Measurements from ENCODE around the gene EIF3K. TPM values are rescaled to one million over a fixed set of nuclear protein-coding genes. Genes with fewer than 3 reads are reported as not detected.

The EIF3K gene
- total and polyA plus RNA-seq, 10 of the 15 experiments (the other 5 are each of a cell fraction or from before 2014, with no cell fraction given) = 330 to 927 (median 436) TPM

DNA sequence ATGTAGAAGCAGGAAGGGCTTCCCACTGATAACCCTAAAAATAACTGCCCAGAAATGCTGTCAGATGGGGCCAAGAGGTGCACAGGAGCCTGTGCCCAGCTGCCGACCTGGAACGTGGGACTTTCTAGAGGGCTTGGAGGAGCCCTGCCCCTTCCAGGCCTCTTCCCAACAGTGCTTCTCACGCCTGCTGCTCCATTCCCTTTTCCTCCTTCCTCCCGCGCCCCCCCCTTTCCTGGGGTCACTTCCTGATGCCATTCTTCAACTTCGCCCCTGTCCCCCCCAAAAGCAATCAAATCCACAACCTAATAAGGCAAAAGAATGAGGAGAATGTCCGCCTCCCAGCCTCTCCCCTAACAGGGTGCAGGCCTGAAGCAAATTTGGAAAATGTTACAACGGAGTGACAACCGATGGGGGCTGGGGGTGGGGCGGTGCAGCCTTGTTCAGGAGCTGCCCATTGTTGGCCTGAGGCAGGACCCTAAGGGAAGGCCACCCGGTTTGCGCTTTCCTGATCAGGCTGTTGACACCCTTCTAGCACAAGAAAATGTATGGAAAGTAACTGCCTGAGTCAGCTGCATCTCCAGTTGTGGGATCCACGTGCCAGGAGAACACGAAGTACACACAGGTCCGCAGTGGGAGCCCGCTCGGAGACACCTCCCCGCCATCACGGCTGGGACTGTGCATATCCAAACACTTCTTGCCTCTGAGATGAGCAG lies 47.1 kb downstream of the EIF3K start (continued):
- TF ChIP-seq SPI1 (IDR thresholded peaks at IDR 0.05; ENCODE audit: borderline replicate concordance, insufficient read depth, low read depth, low read length) (no peak), RB1 (IDR thresholded peaks at IDR 0.05; ENCODE audit: borderline replicate concordance) (no peak)

DNA sequence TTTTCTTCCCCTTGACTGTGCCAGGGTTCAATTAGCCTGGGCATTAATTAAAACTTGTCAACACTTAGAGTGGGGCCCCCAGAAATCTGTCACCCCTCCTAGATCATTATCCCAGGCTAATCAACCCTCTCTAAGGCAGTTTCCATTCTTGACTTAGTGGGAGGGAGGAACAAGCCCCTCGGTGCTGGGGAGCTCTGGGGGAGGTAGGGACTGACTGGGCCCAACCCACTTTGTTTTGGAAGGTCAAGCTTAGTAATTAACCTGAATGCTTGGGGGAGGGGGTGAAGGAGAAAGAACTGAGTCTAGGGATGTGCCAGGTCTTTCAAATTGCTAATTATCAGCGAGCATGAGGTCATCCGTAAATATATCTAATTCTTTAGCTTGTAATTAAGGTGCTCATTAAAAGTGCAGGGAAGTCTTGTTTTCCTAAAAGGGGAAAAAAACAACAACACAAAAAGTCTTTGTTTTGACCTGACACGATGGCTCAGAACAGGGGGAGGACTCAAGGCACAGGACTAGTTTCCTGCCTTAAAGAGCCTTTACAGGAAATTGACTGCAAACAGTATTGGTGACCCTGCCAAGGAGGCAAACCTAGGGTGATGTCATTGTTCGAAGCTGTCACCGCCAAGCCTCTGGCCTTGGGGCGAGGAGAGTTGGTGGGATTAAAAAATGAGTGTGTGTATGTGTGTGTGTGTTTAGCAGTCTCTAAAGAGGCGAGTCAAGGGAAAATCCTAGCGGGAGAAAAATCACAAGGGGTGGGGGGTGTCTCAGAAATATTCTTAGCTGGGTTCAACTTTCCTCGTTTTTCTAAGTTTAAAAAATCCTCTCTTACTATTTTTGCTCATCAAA lies 47.9 kb downstream of the EIF3K start:
- no TSS peak for BruUV-seq (replicated peaks)
- Histone ChIP-seq H3K9me3 (replicated peaks; ENCODE audit: control insufficient read depth, insufficient read depth, low read length) (no peaks in the 10 kb centered on the region), H3K4me2 (ENCODE audit: control insufficient read depth, insufficient read depth) (peak overlapping the region; percentile 49), H4K20me1 (ENCODE audit: control insufficient read depth, insufficient read depth) (no peaks in the 10 kb centered on the region; the same call in 1 of the 2 replicates), H3K27me3 (replicated peaks in 1 of 2; ENCODE audit: control insufficient read depth in 2 of 2, insufficient read depth in 2 of 2, low read length in 1 of 2) (no peaks in the 10 kb centered on the region), H3K27ac (ENCODE audit: control insufficient read depth, insufficient read depth) (peak overlapping the region; percentile 55), H2AFZ (ENCODE audit: control insufficient read depth, low read depth, low read length) (no peak overlapping the region), H3K36me3 (ENCODE audit: control insufficient read depth in 2 of 2, insufficient read depth in 2 of 2, low read length in 1 of 2) (peaks cover 3 to 9% of the 10 kb centered on the region in 2 experiments), H3K4me1 (ENCODE audit: control insufficient read depth, insufficient read depth, low read length) (peaks cover 52% of the 10 kb centered on the region), H3K4me3 (0 out of 2 replicates have a peak overlapping the region, but pooled peaks have one; percentile 37), H3K79me2 (ENCODE audit: control insufficient read depth, insufficient read depth, low read length) (peaks cover 83% of the 10 kb centered on the region), H3K9ac (ENCODE audit: control insufficient read depth, insufficient read depth, low read length) (peak overlapping the region; percentile 15; the same call in 1 of the 2 replicates)
- ATAC-seq = peak; percentile 88
- no peak for DNase-seq (ENCODE audit: low read depth, low spot score)
- intact Hi-C loops (cut with micrococcal nuclease; ENCODE audit: unreplicated experiment) (no loop called here), in situ Hi-C loops (cut with MboI) (no loop called here)
- ChIA-PET CTCF (interaction anchor here (0.6 to 1.4 kb wide), 5 partner anchors 29 to 435 kb away, joined by 3 to 5 read pairs (median 3); no protein-coding TSS in a partner anchor), RAD21 (ENCODE audit: unreplicated experiment) (no interaction called here), POLR2A (interaction anchor here (0.6 kb wide), 5 partner anchors 13 to 197 kb away, joined by 3 to 6 read pairs (median 4); no protein-coding TSS in a partner anchor), SMC1A (ENCODE audit: uncharacterized antibody, unreplicated experiment) (interaction anchor here (1.1 kb wide), 1 partner anchor 9 kb away, joined by 7 read pairs; no protein-coding TSS in a partner anchor)
- WGBS (ENCODE audit: insufficient coverage, insufficient replicate concordance, low lambda C conversion rate, missing lambda C conversion rate) = under 1% methylated on average over 10 of the region's 10 CpGs
- FAIRE-seq = peak; percentile 62
- TF ChIP-seq, protein P1, sequence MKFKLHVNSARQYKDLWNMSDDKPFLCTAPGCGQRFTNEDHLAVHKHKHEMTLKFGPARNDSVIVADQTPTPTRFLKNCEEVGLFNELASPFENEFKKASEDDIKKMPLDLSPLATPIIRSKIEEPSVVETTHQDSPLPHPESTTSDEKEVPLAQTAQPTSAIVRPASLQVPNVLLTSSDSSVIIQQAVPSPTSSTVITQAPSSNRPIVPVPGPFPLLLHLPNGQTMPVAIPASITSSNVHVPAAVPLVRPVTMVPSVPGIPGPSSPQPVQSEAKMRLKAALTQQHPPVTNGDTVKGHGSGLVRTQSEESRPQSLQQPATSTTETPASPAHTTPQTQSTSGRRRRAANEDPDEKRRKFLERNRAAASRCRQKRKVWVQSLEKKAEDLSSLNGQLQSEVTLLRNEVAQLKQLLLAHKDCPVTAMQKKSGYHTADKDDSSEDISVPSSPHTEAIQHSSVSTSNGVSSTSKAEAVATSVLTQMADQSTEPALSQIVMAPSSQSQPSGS (IDR thresholded peaks at IDR 0.05; ENCODE audit: low read length) = peak; percentile 50
- peak; percentile 25; the same call in 1 of the 2 replicates for TF ChIP-seq GABPA (IDR thresholded peaks at IDR 0.05; ENCODE audit: low read depth)
- TF ChIP-seq ETV6 (conservative IDR thresholded peaks at IDR 0.05 in 1 of 2, IDR thresholded peaks at IDR 0.05 in 1 of 2; ENCODE audit: borderline replicate concordance in 1 of 2, low read depth in 1 of 2) = no peak
- TF ChIP-seq NFXL1 (IDR thresholded peaks at IDR 0.05; ENCODE audit: borderline replicate concordance) = no peak
- peak; percentile 34 for TF ChIP-seq MTA2 (IDR thresholded peaks at IDR 0.05; ENCODE audit: low read depth)
- TF ChIP-seq ASH2L (IDR thresholded peaks at IDR 0.05; ENCODE audit: borderline replicate concordance, low read depth) = no peak
- TF ChIP-seq, protein P2, sequence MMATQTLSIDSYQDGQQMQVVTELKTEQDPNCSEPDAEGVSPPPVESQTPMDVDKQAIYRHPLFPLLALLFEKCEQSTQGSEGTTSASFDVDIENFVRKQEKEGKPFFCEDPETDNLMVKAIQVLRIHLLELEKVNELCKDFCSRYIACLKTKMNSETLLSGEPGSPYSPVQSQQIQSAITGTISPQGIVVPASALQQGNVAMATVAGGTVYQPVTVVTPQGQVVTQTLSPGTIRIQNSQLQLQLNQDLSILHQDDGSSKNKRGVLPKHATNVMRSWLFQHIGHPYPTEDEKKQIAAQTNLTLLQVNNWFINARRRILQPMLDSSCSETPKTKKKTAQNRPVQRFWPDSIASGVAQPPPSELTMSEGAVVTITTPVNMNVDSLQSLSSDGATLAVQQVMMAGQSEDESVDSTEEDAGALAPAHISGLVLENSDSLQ (IDR thresholded peaks at IDR 0.05) = peak; percentile 12; the same call in 1 of the 2 replicates
- TF ChIP-seq, protein P3, sequence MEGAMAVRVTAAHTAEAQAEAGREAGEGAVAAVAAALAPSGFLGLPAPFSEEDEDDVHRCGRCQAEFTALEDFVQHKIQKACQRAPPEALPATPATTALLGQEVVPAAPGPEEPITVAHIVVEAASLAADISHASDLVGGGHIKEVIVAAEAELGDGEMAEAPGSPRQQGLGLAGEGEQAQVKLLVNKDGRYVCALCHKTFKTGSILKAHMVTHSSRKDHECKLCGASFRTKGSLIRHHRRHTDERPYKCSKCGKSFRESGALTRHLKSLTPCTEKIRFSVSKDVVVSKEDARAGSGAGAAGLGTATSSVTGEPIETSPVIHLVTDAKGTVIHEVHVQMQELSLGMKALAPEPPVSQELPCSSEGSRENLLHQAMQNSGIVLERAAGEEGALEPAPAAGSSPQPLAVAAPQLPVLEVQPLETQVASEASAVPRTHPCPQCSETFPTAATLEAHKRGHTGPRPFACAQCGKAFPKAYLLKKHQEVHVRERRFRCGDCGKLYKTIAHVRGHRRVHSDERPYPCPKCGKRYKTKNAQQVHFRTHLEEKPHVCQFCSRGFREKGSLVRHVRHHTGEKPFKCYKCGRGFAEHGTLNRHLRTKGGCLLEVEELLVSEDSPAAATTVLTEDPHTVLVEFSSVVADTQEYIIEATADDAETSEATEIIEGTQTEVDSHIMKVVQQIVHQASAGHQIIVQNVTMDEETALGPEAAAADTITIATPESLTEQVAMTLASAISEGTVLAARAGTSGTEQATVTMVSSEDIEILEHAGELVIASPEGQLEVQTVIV (IDR thresholded peaks at IDR 0.05; ENCODE audit: borderline replicate concordance, partially characterized antibody) = no peak
- 0 out of 2 replicates have a peak, but pooled peaks have one; percentile 34 for TF ChIP-seq CREM (IDR thresholded peaks at IDR 0.05; ENCODE audit: low read depth)
- TF ChIP-seq HCFC1 (IDR thresholded peaks at IDR 0.05; ENCODE audit: low read length) = no peak
- no peak for TF ChIP-seq BCL11A (IDR thresholded peaks at IDR 0.05; ENCODE audit: low read depth, low read length)
- no peak for TF ChIP-seq ZNF207 (IDR thresholded peaks at IDR 0.05; ENCODE audit: borderline replicate concordance)
- no peak for TF ChIP-seq RELA (IDR thresholded peaks at IDR 0.05; ENCODE audit: borderline replicate concordance, partially characterized antibody)

Measured in GM12878 (cell line).